GM04504 (cell line): ENCODE data around the gene ITGA6.

Experiments
- DNase-seq: peaks from one replicate; pipeline ENCODE4 v3.0.0-alpha.2; 2012; ENCODE audit warnings: low read depth

The ITGA6 gene

DNA sequence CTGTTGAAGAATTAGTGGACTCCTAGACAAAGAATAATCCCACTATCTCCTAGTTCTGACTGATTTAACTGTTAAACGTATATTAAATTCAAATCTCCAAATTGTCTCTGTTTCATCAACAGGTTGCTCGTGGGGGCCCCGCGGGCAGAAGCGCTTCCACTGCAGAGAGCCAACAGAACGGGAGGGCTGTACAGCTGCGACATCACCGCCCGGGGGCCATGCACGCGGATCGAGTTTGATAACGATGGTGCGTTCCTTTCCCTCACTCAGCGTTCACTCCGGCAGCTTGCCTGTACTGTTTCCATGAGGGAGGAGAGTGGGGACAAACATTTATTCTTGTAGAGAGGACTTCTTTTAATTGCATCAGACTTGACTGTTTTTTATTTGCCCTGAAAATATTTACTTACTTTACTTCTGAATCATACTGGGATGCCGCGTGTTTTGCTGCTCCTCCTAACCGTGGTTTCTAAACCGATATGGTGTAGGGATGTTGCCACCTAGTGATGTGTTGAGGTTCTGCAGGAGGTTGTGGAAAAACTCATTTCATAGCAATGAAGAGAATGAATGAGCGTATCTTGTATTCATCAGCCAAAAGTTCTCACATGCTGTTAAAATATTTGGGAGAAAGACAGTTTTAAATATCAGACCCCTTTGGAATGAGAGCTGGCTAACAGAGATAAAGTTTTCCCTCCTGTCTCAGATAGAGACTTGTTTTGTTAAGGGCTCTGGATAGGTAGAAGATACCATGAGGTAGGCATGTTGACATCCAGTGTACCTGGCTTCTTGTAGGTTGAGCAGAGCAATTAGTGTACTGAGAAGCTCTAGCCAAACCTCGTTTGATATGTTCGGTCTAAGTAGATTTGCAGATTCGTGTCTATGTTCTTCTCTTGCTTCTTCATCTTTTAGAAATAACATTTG lies 38.3 kb downstream of the ITGA6 start:
- DNase-seq = peak; percentile 74

- no peak for DNase-seq
These were observed 40.0 kb downstream of the ITGA6 start for GRCh38 chr2:172467382-172467781.

GRCh38 chr2:172470958-172471922 lies 43.9 kb downstream of the ITGA6 start:
- DNase-seq = no peak

DNA sequence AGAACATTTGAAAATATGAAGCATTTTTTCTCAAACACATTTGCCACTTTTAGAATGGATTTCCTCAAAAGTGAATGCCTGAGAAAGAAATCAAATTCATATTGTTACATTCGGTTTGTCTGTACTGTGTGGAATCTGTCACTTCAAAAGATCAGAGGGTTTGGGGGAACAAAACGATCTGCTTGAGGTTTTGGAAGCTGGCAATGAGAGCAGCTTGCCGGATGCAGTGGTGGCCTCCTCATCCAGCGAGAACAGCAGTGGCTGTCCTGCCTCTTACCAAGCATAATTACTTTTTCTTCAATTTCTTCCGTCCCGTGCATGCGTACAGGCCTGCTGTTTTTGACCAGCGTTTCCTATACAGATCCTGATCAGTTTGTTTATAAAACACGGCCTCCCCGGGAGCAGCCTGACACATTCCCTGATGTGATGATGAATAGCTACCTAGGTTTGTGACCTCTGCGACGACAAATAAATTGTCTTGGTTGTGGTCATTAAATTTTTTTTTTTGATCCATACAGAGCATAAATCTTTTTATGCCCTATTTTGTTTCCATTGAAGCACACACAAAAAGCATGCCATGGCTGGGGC lies 45.2 kb downstream of the ITGA6 start:
- no peak for DNase-seq

GRCh38 chr2:172473167-172473566 lies 45.8 kb downstream of the ITGA6 start:
- no peak for DNase-seq

DNA sequence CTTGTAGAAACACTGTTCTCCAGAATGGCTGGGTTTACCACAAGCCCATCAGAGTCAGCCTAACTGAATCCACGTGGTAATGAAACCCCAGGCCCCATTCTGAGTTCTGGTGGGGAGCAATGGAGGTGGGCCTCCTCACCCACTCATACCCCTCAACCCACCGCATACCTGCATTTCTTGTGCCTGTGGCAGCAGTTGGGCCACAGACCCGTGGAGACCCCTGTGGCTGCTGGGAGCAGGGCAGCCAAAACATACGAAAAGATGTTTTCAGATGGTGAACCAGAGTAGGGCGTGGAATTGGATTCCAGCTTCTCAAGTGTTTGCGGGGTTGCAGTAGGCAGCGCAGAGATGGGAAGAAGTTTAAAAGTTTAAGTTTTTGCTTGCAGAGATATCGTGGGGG lies 51.0 kb downstream of the ITGA6 start:
- DNase-seq = no peak

DNA sequence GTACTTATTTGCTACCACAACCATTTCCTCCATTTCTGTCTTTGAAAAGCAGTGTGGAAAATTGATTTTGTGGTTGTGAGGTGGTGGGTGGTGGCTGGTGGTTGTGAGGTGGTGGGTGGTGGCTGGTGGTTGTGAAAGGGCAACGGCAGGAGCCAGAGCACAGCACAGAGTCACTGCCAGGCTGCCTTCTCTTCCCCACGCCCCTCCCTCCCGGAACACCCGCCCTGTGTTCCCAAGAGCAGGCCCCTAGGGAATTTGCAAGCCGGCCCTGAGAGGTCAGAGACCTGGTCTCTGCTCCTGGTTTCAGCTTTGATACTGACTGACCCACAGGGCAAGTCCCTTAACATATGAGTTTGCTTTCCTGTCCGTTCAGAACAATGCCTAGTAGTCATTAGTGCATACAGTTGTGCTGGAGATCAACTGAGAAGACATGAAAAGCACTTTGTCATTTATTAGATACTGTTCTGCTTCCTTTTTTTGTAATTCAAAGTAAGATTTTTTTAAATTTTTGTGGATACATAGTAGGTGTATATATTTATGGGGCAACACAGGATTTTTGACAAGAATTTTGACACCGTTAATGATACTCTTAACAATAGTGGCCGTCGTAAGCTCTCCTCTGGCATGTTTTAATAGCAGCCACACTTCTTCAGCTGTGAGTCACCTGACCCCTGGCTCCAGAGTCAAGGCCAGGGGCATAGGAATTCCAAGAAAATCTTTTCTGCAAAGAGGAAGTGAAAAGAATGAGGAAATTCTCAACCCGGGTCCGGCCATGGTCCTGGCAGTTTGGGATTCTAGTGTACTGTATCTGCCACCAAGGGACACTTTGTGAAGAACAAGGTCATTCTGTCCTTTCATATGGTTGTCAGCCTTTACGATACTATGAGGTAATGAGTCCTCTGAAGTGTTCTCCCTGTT lies 53.2 kb downstream of the ITGA6 start:
- no peak for DNase-seq

- DNase-seq = no peak
These were observed 54.3 kb downstream of the ITGA6 start for GRCh38 chr2:172481507-172482262.

GRCh38 chr2:172484253-172484652 lies 56.9 kb downstream of the ITGA6 start:
- no peak for DNase-seq

DNA sequence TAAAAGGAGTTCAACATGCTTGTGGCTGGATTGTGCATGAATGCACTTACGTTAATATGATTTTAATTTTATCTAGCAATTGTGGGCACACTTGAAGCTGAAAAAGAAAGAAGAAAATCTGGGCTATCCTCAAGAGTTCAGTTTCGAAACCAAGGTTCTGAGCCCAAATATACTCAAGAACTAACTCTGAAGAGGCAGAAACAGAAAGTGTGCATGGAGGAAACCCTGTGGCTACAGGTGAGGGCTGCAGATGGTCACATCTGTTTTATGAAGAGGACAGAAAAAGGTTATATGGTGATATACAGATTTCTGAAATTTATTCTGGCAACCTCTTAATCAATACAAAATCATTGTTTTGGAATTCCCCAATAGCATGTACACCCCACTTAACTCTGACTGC lies 57.3 kb downstream of the ITGA6 start:
- no peak for DNase-seq

DNA sequence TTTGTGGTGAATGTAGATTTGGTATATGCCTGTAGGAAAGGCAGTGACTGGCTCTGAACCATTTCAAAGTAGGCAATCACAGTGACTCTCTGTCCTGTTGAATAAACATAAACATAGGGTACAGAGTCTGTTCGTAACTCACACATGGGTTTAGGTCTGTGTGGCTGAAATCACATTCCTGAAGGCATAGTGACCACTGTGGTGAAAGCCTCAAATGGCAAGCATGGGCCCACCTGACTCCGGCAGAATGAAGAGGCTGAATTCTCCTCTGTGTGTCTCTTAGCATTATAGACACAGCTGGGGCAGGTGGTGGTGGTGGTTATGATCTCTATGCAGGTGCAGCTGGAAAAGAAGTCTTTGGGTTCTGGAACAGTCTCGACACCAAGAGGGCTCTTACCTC lies 61.2 kb downstream of the ITGA6 start:
- DNase-seq = no peak

GRCh38 chr2:172489681-172490080 lies 62.3 kb downstream of the ITGA6 start:
- no peak for DNase-seq

DNA sequence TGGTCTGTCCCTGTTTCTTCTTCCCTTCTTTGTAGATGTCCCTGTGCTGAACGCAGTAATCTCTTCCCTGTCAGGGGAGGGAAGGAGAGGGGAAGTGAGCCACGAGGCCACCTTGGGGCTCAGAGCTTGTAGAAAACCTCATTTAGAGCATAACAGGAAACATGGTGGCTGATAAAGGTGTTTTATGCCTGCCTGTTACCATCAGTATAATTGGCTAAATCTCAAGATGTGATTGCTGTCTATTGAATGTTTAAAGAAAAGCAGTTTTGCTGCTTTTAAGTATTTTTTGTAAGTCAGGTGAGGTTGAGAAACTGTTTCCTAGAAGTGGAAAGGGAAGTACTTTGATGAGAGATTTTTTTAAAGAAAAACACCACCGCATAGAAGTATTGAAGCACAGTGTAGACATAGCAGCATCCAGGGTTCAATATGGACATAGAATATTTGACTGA lies 68.8 kb downstream of the ITGA6 start:
- no peak for DNase-seq

DNA sequence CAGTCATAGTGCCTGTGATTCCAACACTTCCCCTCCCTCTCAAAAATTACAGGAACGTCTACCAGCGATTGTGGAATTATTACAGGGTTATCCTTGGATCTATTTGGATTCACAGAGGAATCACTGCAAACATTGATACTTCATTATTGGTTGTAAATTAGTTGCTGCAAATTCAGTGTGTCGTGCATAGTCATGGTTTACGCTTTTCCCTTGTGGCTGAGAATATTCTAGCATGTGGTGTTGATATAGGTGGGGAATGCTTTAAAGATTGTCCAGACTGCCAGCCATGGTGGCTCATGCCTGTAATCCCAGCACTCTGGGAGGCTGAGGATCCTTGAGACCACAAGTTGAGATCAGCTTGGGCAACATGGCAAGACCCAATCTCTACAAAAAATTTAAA lies 79.8 kb downstream of the ITGA6 start:
- no peak for DNase-seq

DNA sequence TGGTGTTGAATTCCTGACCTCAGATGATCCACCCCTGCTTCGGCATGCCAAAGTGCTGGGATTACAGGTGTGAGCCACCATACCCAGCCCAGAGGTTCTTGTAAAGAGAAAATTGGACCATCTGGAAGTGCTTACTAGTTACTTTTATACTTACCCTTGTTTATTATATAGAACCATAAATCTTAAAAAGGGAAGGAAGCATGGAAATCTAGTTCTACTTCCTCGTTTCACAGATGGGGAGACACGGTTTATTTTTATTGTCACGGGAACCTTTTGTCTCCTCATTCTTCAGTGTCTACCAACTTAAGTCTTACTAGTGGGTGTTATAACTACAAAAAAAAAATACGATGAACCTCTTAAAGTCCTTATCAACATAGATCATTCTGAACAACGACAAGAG lies 82.7 kb downstream of the ITGA6 start:
- DNase-seq = no peak

DNA sequence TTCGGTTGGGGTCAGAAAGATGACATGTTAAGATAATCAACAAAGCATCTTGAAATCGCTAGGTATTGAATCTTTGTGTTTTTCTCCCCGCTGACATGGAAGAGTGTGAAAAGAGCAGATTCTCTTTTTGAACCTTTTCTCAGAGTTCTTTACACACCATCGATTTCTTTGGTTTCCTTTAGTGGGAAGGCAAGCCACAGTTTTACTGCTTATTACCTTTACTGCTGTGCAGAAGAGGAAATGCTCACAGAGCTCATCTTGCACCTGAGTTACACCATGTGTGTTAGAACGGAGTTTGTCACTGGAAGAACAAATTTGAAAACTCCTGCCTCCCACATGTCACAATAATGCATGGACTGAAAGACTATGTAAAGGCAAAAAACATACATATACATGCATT lies 83.2 kb downstream of the ITGA6 start:
- no peak for DNase-seq

DNA sequence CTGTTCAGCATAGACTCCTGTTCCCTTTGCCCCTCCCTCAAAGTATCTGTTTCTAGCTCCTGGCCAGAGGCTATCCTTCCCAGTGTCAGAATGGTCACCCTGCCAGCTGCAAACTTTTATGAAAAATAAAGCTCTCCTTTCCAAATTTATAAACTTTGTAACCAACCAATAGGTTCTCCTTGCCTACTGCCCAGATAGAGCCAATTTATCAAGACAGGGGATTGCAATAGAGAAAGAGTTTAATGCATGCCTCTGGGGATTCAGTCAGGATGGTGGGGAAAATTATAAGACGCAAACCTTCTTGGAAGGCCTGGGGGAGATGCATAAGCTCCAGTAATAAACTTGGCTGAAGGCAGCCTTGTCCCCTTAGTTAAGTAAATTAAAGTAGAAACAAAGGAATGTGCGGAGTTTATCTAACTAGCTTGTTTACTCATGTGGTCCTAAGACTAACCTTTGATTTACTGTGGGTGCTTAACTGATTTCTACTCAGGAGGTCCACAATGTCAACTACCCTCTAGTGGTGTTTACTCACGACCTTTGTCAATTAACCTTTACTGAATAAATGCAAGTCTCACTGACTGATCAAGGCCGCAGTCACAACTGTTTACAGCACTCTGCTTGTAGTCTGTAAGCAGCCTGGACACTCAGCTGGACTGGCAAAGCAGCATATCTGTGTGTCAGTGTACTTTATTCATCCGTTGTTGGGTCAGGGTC lies 85.6 kb downstream of the ITGA6 start:
- no peak for DNase-seq

GRCh38 chr2:172513524-172513900 lies 86.1 kb downstream of the ITGA6 start:
- DNase-seq = no peak

DNA sequence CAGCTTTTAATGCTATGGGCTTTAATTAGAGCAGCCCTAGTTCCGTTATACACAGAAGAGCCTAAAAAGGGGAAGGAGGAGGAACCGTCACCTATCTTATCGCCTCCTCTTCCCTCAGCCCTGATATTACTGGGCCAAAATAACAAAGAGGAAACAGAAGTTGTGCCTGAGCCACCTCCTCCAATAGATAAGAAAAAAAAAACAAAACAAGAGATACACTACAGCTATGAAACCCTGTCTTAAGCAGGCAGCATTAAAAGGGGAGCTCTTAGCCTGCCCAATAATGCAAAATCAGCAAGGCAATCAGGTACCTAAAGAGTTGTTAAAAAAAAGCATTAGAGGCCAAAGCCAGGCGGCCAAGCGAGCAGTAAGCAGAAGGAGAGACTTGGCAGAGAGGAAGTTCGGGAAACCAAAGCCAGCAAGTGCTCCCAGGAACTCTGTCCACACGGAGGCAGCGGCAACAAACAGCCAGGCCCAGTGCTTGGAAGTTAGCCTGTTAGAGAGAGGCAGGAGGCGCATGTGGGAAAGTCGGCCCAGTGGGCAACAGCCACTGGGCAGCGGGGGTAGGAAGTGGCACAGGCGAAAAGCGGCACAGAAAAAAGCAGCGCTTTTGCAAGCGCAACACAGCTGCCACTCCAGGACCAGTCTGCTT lies 86.7 kb downstream of the ITGA6 start:
- DNase-seq = no peak
